Epithelial cell of esophagus (primary cell): ENCODE measurements around the gene ZNF580.

Experiments used
- DNase-seq: peaks from one replicate; pipeline ENCODE4 v3.0.0; 2010; ENCODE audit warnings: low read depth
- H3K4me3 ChIP-seq: 2 replicates; pipeline ENCODE4 v1.5.1; 2011; ENCODE audit warnings: mild to moderate bottlenecking, low read length, control low read depth
- CTCF ChIP-seq: IDR thresholded peaks from 2 replicates; pipeline ENCODE4 v1.5.1; 2011; ENCODE audit warnings: low read depth, mild to moderate bottlenecking, low read length, control low read depth, inconsistent platforms; ENCODE audit not compliant: insufficient read depth; ENCODE audit errors: missing control alignments

Gene ZNF580

GRCh38 chr19:55635856-55636440, 4.9 kb upstream of the ZNF580 start:
- TF ChIP-seq CTCF, result no peak
- no peak for DNase-seq
- H3K4me3 ChIP-seq, result peak overlapping the region; percentile 100

DNA sequence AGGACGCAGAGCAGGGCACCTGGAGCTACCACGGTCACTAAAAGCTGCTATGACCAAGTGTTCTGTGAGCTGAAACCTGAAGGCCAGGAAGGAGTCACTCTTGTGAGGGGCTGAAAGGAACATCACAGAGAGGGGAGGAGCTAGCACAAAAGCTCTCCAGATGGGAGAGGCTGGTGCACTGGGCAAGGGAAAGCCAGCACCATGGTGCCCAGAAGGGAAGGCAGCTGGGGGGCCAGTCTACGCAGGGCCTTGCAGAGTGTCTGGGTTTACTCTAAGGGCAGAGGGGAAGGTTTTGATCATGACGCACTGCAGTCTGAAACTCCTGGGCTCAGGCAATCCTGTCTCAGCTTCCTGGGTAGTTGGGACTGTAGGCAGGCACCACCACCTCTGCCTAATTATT, 4.1 kb upstream of the ZNF580 start:
- no peak for TF ChIP-seq CTCF
- DNase-seq, result no peak
- H3K4me3 ChIP-seq, result no peak overlapping the region

GRCh38 chr19:55637534-55637933, 3.3 kb upstream of the ZNF580 start:
- no peak for DNase-seq
- no peak for TF ChIP-seq CTCF
- no peak overlapping the region for H3K4me3 ChIP-seq

DNA sequence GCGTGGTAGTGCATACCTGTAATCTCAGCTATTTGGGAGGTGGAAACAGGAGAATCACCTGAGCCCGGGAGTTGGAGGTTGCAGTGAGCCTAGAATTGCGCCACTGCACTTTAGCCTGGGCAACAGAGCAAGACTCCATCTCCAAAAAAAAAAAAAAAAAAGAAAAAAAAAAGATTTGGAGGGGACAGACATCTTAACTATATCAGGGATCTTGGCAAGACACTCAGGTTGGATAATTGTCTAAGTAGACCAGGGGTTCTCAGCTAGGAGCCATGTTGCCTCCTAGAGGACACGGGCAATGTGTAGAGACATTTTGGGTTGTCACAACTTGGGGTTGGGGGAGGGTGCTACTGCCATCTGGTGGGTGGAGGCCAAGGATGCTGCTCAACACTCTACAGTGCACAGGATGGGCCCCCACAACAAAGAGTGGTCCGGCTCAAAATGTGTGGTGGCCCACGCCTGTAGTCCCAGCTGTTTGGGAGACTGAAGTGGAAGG, 1.9 kb upstream of the ZNF580 start:
- TF ChIP-seq CTCF, result peak; percentile 64
- H3K4me3 ChIP-seq, result no peak overlapping the region
- peak; percentile 45 for DNase-seq

DNA sequence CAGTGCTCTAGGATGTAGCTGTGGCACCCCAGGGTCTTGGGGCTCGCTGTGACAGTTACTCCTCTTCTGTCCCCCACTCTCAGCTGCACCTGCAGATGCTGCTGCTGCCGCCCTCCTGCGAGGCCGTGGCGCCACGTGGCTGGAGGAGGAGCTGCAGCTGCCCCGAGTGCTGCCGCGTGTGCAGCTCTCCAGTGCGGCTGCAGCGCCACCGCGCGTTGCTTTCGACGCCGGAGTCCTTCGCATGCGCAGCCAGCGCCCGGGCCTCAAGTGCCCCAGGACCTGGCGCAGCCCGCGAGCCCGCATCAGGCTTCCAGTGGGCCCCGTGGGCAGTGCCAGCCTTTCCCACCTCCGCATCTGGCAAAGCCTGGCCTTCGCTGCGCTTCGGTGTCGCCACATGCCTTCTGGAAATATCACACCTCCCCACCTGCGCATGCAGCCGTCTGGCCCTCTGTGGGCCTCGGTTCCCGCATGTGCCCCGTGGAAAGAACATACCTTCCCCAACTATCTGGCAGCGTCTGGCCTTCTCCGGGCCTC, 692 bp upstream of the ZNF580 start:
- H3K4me3 ChIP-seq, result peak overlapping the region; percentile 80
- peak; percentile 36 for TF ChIP-seq CTCF
- peak; percentile 81 for DNase-seq

- H3K4me3 ChIP-seq, result peak overlapping the region; percentile 80
- no peak for TF ChIP-seq CTCF
- peak; percentile 26 for DNase-seq
These were observed 787 bp downstream of the ZNF580 start for GRCh38 chr19:55641426-55642152.
